ENCODE measurements around the gene ZBTB46.
"Not testable (repeated sequence)": the region's sequence is repeated elsewhere in the genome, so short reads cannot be mapped to it uniquely, and the experiment has no call there.

The ZBTB46 gene

GRCh38 chr20:63736893-63737694 is 94.0 kb downstream of the ZBTB46 start:
- no peak overlapping the region for H3K27ac ChIP-seq (ENCODE audit: low read depth, low read length)

GRCh38 chr20:63735859-63736718 is 95.0 kb downstream of the ZBTB46 start, which contains the start of gene LIME1:
Gene LIME1, plus strand, starts transcription at chr20:63736664. Its CDS starts 886 bp downstream, at chr20:63737550.
- Histone ChIP-seq H3K4me3 (ENCODE audit: low read depth in 1 of 2, low read length in 2 of 2) (no peak within 1 kb of the TSS), H3K4me1 (ENCODE audit: insufficient read depth, low read length) (peaks cover 10% of the 10 kb centered on the region), H3K9ac (ENCODE audit: low read length) (no peak within 1 kb of the TSS)

More at GRCh38 chr20:63736893-63737694, 94.0 kb downstream of the ZBTB46 start:
- Histone ChIP-seq H3K9me3 (ENCODE audit: low read length) (no peaks in the 10 kb centered on the region), H3K36me3 (ENCODE audit: insufficient read depth, low read length) (peaks cover 22% of the 10 kb centered on the region), H3K4me3 (ENCODE audit: low read depth in 1 of 2, low read length in 2 of 2) (no peak overlapping the region), H3K27me3 (ENCODE audit: control insufficient read depth in 1 of 2, insufficient read depth in 2 of 2, low read length in 2 of 2) (no peaks in the 10 kb centered on the region), H3K4me1 (ENCODE audit: insufficient read depth, low read length) (peaks cover 18% of the 10 kb centered on the region), H3K9ac (ENCODE audit: low read length) (no peak overlapping the region)

GRCh38 chr20:63734946-63735858 is 95.9 kb downstream of the ZBTB46 start:
- Histone ChIP-seq H3K4me3 (ENCODE audit: low read depth in 1 of 2, low read length in 2 of 2) (no peak overlapping the region), H3K27ac (ENCODE audit: low read depth, low read length) (no peak overlapping the region), H3K9me3 (ENCODE audit: low read length) (no peaks in the 10 kb centered on the region), H3K9ac (ENCODE audit: low read length) (no peak overlapping the region), H3K4me1 (ENCODE audit: insufficient read depth, low read length) (peaks cover 7% of the 10 kb centered on the region), H3K27me3 (ENCODE audit: control insufficient read depth in 1 of 2, insufficient read depth in 2 of 2, low read length in 2 of 2) (no peaks in the 10 kb centered on the region), H3K36me3 (ENCODE audit: insufficient read depth, low read length) (peaks cover 24% of the 10 kb centered on the region)

More at GRCh38 chr20:63735859-63736718, 95.0 kb downstream of the ZBTB46 start, which contains the start of gene LIME1:
- Histone ChIP-seq H3K9me3 (ENCODE audit: low read length) (no peaks in the 10 kb centered on the region), H3K36me3 (ENCODE audit: insufficient read depth, low read length) (peaks cover 22% of the 10 kb centered on the region), H3K27me3 (ENCODE audit: control insufficient read depth in 1 of 2, insufficient read depth in 2 of 2, low read length in 2 of 2) (no peaks in the 10 kb centered on the region), H3K27ac (ENCODE audit: low read depth, low read length) (no peak within 1 kb of the TSS)

- Histone ChIP-seq H3K9ac (ENCODE audit: low read length) (no peak overlapping the region), H3K27me3 (ENCODE audit: control insufficient read depth in 1 of 2, insufficient read depth in 2 of 2, low read length in 2 of 2) (no peaks in the 10 kb centered on the region), H3K4me3 (ENCODE audit: low read depth in 1 of 2, low read length in 2 of 2) (no peak overlapping the region), H3K4me1 (ENCODE audit: insufficient read depth, low read length) (peaks cover 7% of the 10 kb centered on the region), H3K36me3 (ENCODE audit: insufficient read depth, low read length) (peaks cover 27% of the 10 kb centered on the region), H3K27ac (ENCODE audit: low read depth, low read length) (no peak overlapping the region), H3K9me3 (ENCODE audit: low read length) (no peaks in the 10 kb centered on the region)
Observed at GRCh38 chr20:63734111-63734945, 96.7 kb downstream of the ZBTB46 start.

GRCh38 chr20:63733579-63734081 is 97.4 kb downstream of the ZBTB46 start:
- no peaks in the 10 kb centered on the region for H3K9me3 ChIP-seq (ENCODE audit: low read length)
- peaks cover 27% of the 10 kb centered on the region for H3K36me3 ChIP-seq (ENCODE audit: insufficient read depth, low read length)

GRCh38 chr20:63733117-63733516 is 97.9 kb downstream of the ZBTB46 start:
- Histone ChIP-seq H3K27me3 (ENCODE audit: control insufficient read depth in 1 of 2, insufficient read depth in 2 of 2, low read length in 2 of 2) (no peaks in the 10 kb centered on the region), H3K36me3 (ENCODE audit: insufficient read depth, low read length) (peaks cover 27% of the 10 kb centered on the region), H3K4me1 (ENCODE audit: insufficient read depth, low read length) (peaks cover under 1% of the 10 kb centered on the region), H3K4me3 (ENCODE audit: low read depth in 1 of 2, low read length in 2 of 2) (no peak overlapping the region), H3K9me3 (ENCODE audit: low read length) (no peaks in the 10 kb centered on the region), H3K27ac (ENCODE audit: low read depth, low read length) (no peak overlapping the region), H3K9ac (ENCODE audit: low read length) (no peak overlapping the region)

More at GRCh38 chr20:63733579-63734081, 97.4 kb downstream of the ZBTB46 start:
- Histone ChIP-seq H3K9ac (ENCODE audit: low read length) (no peak overlapping the region), H3K27me3 (ENCODE audit: control insufficient read depth in 1 of 2, insufficient read depth in 2 of 2, low read length in 2 of 2) (no peaks in the 10 kb centered on the region), H3K27ac (ENCODE audit: low read depth, low read length) (no peak overlapping the region), H3K4me3 (ENCODE audit: low read depth in 1 of 2, low read length in 2 of 2) (no peak overlapping the region), H3K4me1 (ENCODE audit: insufficient read depth, low read length) (peaks cover 6% of the 10 kb centered on the region)

GRCh38 chr20:63732118-63733095 is 98.7 kb downstream of the ZBTB46 start:
- Histone ChIP-seq H3K9ac (ENCODE audit: low read length) (no peak overlapping the region), H3K27ac (ENCODE audit: low read depth, low read length) (no peak overlapping the region), H3K4me3 (ENCODE audit: low read depth in 1 of 2, low read length in 2 of 2) (no peak overlapping the region), H3K9me3 (ENCODE audit: low read length) (no peaks in the 10 kb centered on the region), H3K27me3 (ENCODE audit: control insufficient read depth in 1 of 2, insufficient read depth in 2 of 2, low read length in 2 of 2) (no peaks in the 10 kb centered on the region), H3K4me1 (ENCODE audit: insufficient read depth, low read length) (no peaks in the 10 kb centered on the region), H3K36me3 (ENCODE audit: insufficient read depth, low read length) (peaks cover 27% of the 10 kb centered on the region)

GRCh38 chr20:63731410-63731809 is 99.7 kb downstream of the ZBTB46 start:
- H3K27me3 ChIP-seq (ENCODE audit: control insufficient read depth in 1 of 2, insufficient read depth in 2 of 2, low read length in 2 of 2), result no peaks in the 10 kb centered on the region
- H3K27ac ChIP-seq (ENCODE audit: low read depth, low read length), result no peak overlapping the region
- H3K9ac ChIP-seq (ENCODE audit: low read length), result no peak overlapping the region
- H3K4me1 ChIP-seq (ENCODE audit: insufficient read depth, low read length), result no peaks in the 10 kb centered on the region
- H3K4me3 ChIP-seq (ENCODE audit: low read depth in 1 of 2, low read length in 2 of 2), result no peak overlapping the region
- peaks cover 27% of the 10 kb centered on the region for H3K36me3 ChIP-seq (ENCODE audit: insufficient read depth, low read length)
- H3K9me3 ChIP-seq (ENCODE audit: low read length), result no peaks in the 10 kb centered on the region

- H3K4me3 ChIP-seq (ENCODE audit: low read depth in 1 of 2, low read length in 2 of 2); H3K4me1 ChIP-seq (ENCODE audit: insufficient read depth, low read length); H3K9ac ChIP-seq (ENCODE audit: low read length); H3K27ac ChIP-seq (ENCODE audit: low read depth, low read length); H3K9me3 ChIP-seq (ENCODE audit: low read length); H3K27me3 ChIP-seq (ENCODE audit: control insufficient read depth in 1 of 2, insufficient read depth in 2 of 2, low read length in 2 of 2): not testable (repeated sequence)
- H3K36me3 ChIP-seq (ENCODE audit: insufficient read depth, low read length), result peaks cover 26% of the 10 kb centered on the region
Observed at GRCh38 chr20:63730189-63730733, 100.8 kb downstream of the ZBTB46 start.
